Glomerular visceral epithelial cell (primary cell): ENCODE data around the gene ZNF846.
"Not testable (repeated sequence)": the region's sequence is repeated elsewhere in the genome, so short reads cannot be mapped to it uniquely, and the experiment has no call there.

Source experiments
- DNase-seq: peaks from one replicate; pipeline ENCODE4 v3.0.0-alpha.2; 2016; ENCODE audit errors: extremely low spot score

The ZNF846 gene

GRCh38 chr19:9784163-9784496, 15.6 kb upstream of the ZNF846 start:
- not testable (repeated sequence) for DNase-seq

GRCh38 chr19:9782338-9782737, 13.8 kb upstream of the ZNF846 start:
- DNase-seq = no peak

- DNase-seq = no peak
Observed at GRCh38 chr19:9757544-9758501, 10.7 kb downstream of the ZNF846 start.

- no peak for DNase-seq
Observed at GRCh38 chr19:9752701-9753443, 15.7 kb downstream of the ZNF846 start.

GRCh38 chr19:9751446-9751845, 17.1 kb downstream of the ZNF846 start:
- no peak for DNase-seq

GRCh38 chr19:9741476-9742171, 26.9 kb downstream of the ZNF846 start:
- DNase-seq = no peak

GRCh38 chr19:9735986-9736385, 32.6 kb downstream of the ZNF846 start:
- no peak for DNase-seq

GRCh38 chr19:9730056-9730455, 38.5 kb downstream of the ZNF846 start:
- DNase-seq = not testable (repeated sequence)

GRCh38 chr19:9729162-9729561, 39.4 kb downstream of the ZNF846 start:
- no peak for DNase-seq

- no peak for DNase-seq
Observed at GRCh38 chr19:9727644-9728043, 40.9 kb downstream of the ZNF846 start.

GRCh38 chr19:9725508-9726201, 42.9 kb downstream of the ZNF846 start:
- DNase-seq = not testable (repeated sequence)

GRCh38 chr19:9724157-9724556, 44.4 kb downstream of the ZNF846 start:
- DNase-seq = no peak

GRCh38 chr19:9721861-9722260, 46.7 kb downstream of the ZNF846 start:
- no peak for DNase-seq

GRCh38 chr19:9720541-9720940, 48.0 kb downstream of the ZNF846 start:
- DNase-seq = no peak

GRCh38 chr19:9711815-9712214, 56.7 kb downstream of the ZNF846 start:
- no peak for DNase-seq

- DNase-seq = no peak
Observed at GRCh38 chr19:9709305-9709704, 59.2 kb downstream of the ZNF846 start.

- DNase-seq = no peak
Observed at GRCh38 chr19:9705836-9706235, 62.7 kb downstream of the ZNF846 start.

GRCh38 chr19:9702186-9702585, 66.4 kb downstream of the ZNF846 start:
- no peak for DNase-seq
